Suprapubic skin (tissue), 4 donors: ENCODE results near the gene GRIA2. TPM values are rescaled to one million over a fixed set of nuclear protein-coding genes. Genes with fewer than 3 reads are reported as not detected.

Source experiments
- DNase-seq, 2 donors: peaks; one replicate each; pipeline ENCODE4 v3.0.0-alpha.2; 2019; ENCODE audit warnings: low spot score in 2 of 2
- H3K27ac ChIP-seq: fragments of 200-600 bp; sonication (generic); one replicate; pipeline ENCODE4 v1.5.1; 2019
- H3K27me3 ChIP-seq: fragments of 200-600 bp; sonication (generic); one replicate; pipeline ENCODE4 v1.5.1; 2019
- H3K36me3 ChIP-seq: fragments of 200-600 bp; sonication (generic); one replicate; pipeline ENCODE4 v1.5.1; 2019
- H3K4me1 ChIP-seq: fragments of 200-600 bp; sonication (generic); one replicate; pipeline ENCODE4 v1.5.1; 2019
- H3K4me3 ChIP-seq: fragments of 200-600 bp; sonication (generic); one replicate; pipeline ENCODE4 v1.5.1; 2019; ENCODE audit warnings: mild to moderate bottlenecking
- H3K9me3 ChIP-seq: fragments of 200-600 bp; sonication (generic); one replicate; pipeline ENCODE4 v1.5.1; 2019
- CTCF ChIP-seq, 2 donors: fragments of 200-600 bp in 1 of 2; fragments of 450-650 bp in 1 of 2; sonication (generic) in 1 of 2; IDR thresholded peaks; one replicate each; pipeline ENCODE4 v1.5.1; 2016 to 2019; ENCODE audit warnings: antibody characterized with exemption in 2 of 2, mild to moderate bottlenecking in 1 of 2, moderate library complexity in 1 of 2
- EP300 ChIP-seq: sonication (generic); formaldehyde crosslinking; IDR thresholded peaks from one replicate; pipeline ENCODE4 v1.6.1; 2017; ENCODE audit warnings: antibody characterized with exemption
- POLR2A ChIP-seq, 2 donors: fragments of 450-650 bp; IDR thresholded peaks; one replicate each; pipeline ENCODE4 v1.6.1; 2017; ENCODE audit warnings: antibody characterized with exemption in 2 of 2, mild to moderate bottlenecking in 2 of 2, moderate library complexity in 2 of 2
- POLR2AphosphoS5 ChIP-seq, 3 donors: sonication (generic); formaldehyde crosslinking; IDR thresholded peaks; one replicate each; pipeline ENCODE4 v1.6.1; 2017; ENCODE audit warnings: antibody characterized with exemption in 3 of 3
- WGBS: methylation state at CpG from one replicate; pipeline ENCODE4 v1.1.5; 2018; 5-methylcytosine and 5-hydroxymethylcytosine counted together
- total RNA-seq, 4 donors: library from RNA; depleted of rRNA; stranded (reverse); fragments of >200 nt; gene quantifications; one replicate each; pipeline ENCODE4 v1.1.0, GENCODE V29; 2016

The GRIA2 gene
- total RNA-seq, 4 donors from 2014 or later, result 0.47 to 11.0 (median 5.1) TPM

DNA sequence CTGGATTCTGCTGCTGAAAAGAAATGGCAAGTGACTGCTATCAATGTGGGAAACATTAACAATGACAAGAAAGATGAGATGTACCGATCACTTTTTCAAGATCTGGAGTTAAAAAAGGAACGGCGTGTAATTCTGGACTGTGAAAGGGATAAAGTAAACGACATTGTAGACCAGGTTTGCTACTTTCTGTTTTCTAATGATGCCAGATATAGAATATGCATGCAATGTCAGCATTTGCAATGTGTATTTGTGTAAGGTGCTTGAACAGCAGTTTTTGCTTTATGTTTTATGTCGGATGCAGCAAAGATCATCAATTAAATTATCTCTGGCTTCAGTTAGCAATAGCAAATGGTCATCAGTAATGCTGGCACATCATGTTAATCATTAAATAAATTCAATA lies 92.2 kb downstream of the GRIA2 start:
- Histone ChIP-seq H3K27ac (no peak overlapping the region), H3K9me3 (no peaks in the 10 kb centered on the region), H3K27me3 (no peaks in the 10 kb centered on the region), H3K4me1 (no peaks in the 10 kb centered on the region), H3K36me3 (no peaks in the 10 kb centered on the region), H3K4me3 (no peak overlapping the region)
- TF ChIP-seq EP300 (no peak), CTCF (IDR thresholded peaks at IDR 0.05) (no peak), POLR2AphosphoS5 (IDR thresholded peaks at IDR 0.05) (no peak), POLR2A (IDR thresholded peaks at IDR 0.05) (no peak)
- DNase-seq, result no peak
- 78% methylated on average over 5 of the region's 5 CpGs for WGBS

DNA sequence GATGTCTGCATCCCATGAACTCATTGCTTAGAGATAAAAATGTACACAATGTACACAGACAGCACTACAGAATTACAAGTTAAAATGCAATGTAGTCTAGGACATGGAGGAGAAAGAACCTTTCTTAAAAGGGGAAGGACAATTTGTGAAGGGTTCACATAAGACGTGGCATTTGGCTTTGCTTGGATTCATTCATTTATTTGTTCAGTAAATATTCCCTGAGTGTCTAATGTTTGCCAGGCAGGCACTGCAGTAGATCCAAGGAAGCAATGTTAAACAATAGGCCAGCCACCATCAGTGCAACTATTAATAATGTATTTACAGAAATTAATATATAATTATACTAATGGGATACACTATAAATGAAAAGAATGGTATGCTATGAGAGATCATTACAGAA lies 94.4 kb downstream of the GRIA2 start:
- H3K4me1 ChIP-seq, result no peaks in the 10 kb centered on the region
- H3K4me3 ChIP-seq, result no peak overlapping the region
- 81% methylated on average over 1 of the region's 1 CpG for WGBS
- no peaks in the 10 kb centered on the region for H3K27me3 ChIP-seq
- no peak overlapping the region for H3K27ac ChIP-seq
- H3K36me3 ChIP-seq, result no peaks in the 10 kb centered on the region
- TF ChIP-seq EP300 (no peak), POLR2A (IDR thresholded peaks at IDR 0.05) (no peak), POLR2AphosphoS5 (IDR thresholded peaks at IDR 0.05) (no peak), CTCF (IDR thresholded peaks at IDR 0.05) (no peak)
- no peak for DNase-seq
- H3K9me3 ChIP-seq, result no peaks in the 10 kb centered on the region

DNA sequence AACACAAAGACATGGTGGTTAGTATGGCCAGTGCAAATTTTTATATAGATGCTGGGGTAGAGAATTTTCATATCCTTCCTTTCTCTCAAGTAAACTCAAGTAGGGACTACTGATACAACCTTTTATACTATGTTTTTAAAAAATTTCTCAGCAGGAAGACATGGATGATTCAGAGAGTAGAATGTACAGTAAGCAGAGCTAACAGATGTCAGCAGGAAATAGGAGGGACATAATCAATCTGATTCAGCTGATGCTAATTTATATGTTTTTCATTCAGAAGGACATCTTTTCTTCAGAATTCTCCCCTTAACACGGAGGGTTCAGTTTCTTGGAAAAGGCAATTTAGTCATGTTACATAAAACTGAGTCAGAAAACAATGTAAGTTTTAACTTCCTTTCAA lies 95.4 kb downstream of the GRIA2 start:
- Histone ChIP-seq H3K9me3 (no peaks in the 10 kb centered on the region), H3K36me3 (no peaks in the 10 kb centered on the region), H3K4me3 (no peak overlapping the region), H3K27me3 (no peaks in the 10 kb centered on the region), H3K4me1 (no peaks in the 10 kb centered on the region), H3K27ac (no peak overlapping the region)
- 33% methylated on average over 1 of the region's 1 CpG for WGBS
- no peak for DNase-seq
- TF ChIP-seq EP300 (no peak), POLR2AphosphoS5 (IDR thresholded peaks at IDR 0.05) (no peak), POLR2A (IDR thresholded peaks at IDR 0.05) (no peak), CTCF (IDR thresholded peaks at IDR 0.05) (no peak)

GRCh38 chr4:157320092-157320491 lies 99.6 kb downstream of the GRIA2 start:
- 90% methylated on average over 2 of the region's 2 CpGs for WGBS
- DNase-seq, result no peak
- TF ChIP-seq POLR2AphosphoS5 (IDR thresholded peaks at IDR 0.05), result no peak
- no peak for TF ChIP-seq POLR2A (IDR thresholded peaks at IDR 0.05)
- TF ChIP-seq CTCF (IDR thresholded peaks at IDR 0.05), result no peak
- TF ChIP-seq EP300, result no peak

GRCh38 chr4:157327666-157328065 lies 107.1 kb downstream of the GRIA2 start:
- H3K27me3 ChIP-seq, result no peaks in the 10 kb centered on the region
- H3K4me1 ChIP-seq, result no peaks in the 10 kb centered on the region
- TF ChIP-seq POLR2AphosphoS5 (IDR thresholded peaks at IDR 0.05), result no peak
- no peak for TF ChIP-seq POLR2A (IDR thresholded peaks at IDR 0.05)
- no peak for TF ChIP-seq CTCF (IDR thresholded peaks at IDR 0.05)
- no peak for TF ChIP-seq EP300
- H3K27ac ChIP-seq, result no peak overlapping the region
- H3K9me3 ChIP-seq, result no peaks in the 10 kb centered on the region
- DNase-seq, result no peak
- H3K4me3 ChIP-seq, result no peak overlapping the region
- 73% methylated on average over 2 of the region's 2 CpGs for WGBS
- no peaks in the 10 kb centered on the region for H3K36me3 ChIP-seq

More at GRCh38 chr4:157320092-157320491, 99.6 kb downstream of the GRIA2 start:
- H3K27ac ChIP-seq, result no peak overlapping the region
- H3K4me3 ChIP-seq, result no peak overlapping the region
- no peaks in the 10 kb centered on the region for H3K9me3 ChIP-seq
- H3K36me3 ChIP-seq, result no peaks in the 10 kb centered on the region
- H3K4me1 ChIP-seq, result no peaks in the 10 kb centered on the region
- no peaks in the 10 kb centered on the region for H3K27me3 ChIP-seq
